SK-N-MC (cell line): ENCODE measurements around the gene KCNAB3.
"Not testable (repeated sequence)": the region's sequence is repeated elsewhere in the genome, so short reads cannot be mapped to it uniquely, and the experiment has no call there.

ENCODE experiments used
- DNase-seq: peaks from one replicate; pipeline ENCODE4 v3.0.0-alpha.2; 2011; ENCODE audit warnings: low read depth, low spot score
- H3K27ac ChIP-seq: fragments of 200-600 bp; sonication (generic); 2 replicates; pipeline ENCODE4 v1.5.1; 2016; ENCODE audit warnings: mixed run types
- H3K36me3 ChIP-seq: fragments of 200-600 bp; sonication (generic); 2 replicates; pipeline ENCODE4 v1.6.1; 2017; ENCODE audit warnings: antibody characterized with exemption, low read length, mixed read lengths; ENCODE audit not compliant: insufficient read depth
- H3K4me3 ChIP-seq: fragments of 200-600 bp; sonication (generic); 2 replicates; pipeline ENCODE4 v1.5.1; 2016
- H3K9ac ChIP-seq: fragments of 200-600 bp; sonication (generic); 2 replicates; pipeline ENCODE4 v1.8.0; 2017; ENCODE audit warnings: mixed run types, mixed read lengths; ENCODE audit not compliant: insufficient read length
- H3K9me3 ChIP-seq: fragments of 200-600 bp; sonication (generic); 2 replicates; pipeline ENCODE4 v1.6.1; 2017; ENCODE audit warnings: low read depth, mild to moderate bottlenecking, antibody characterized with exemption, low read length, moderate library complexity, mixed read lengths
- EZH2 ChIP-seq: fragments of 200-600 bp; sonication (generic); IDR thresholded peaks from one replicate; pipeline ENCODE4 v1.6.1; 2017; ENCODE audit warnings: antibody characterized with exemption
- FOXP2 ChIP-seq: optimal IDR thresholded peaks from 2 replicates; pipeline ENCODE3; 2011; ENCODE audit warnings: mild to moderate bottlenecking, moderate library complexity; ENCODE audit not compliant: insufficient read depth; ENCODE audit errors: extremely low read length, control extremely low read depth
- POLR2AphosphoS5 ChIP-seq: IDR thresholded peaks from 2 replicates; pipeline ENCODE4 v1.6.1; 2012; ENCODE audit warnings: mild to moderate bottlenecking, low read depth, low read length, borderline replicate concordance

The KCNAB3 gene

GRCh38 chr17:7961421-7961820 lies 31.8 kb upstream of the KCNAB3 start:
- TF ChIP-seq FOXP2 (no peak), EZH2 (no peak), POLR2AphosphoS5 (no peak)
- Histone ChIP-seq H3K9me3 (no peaks in the 10 kb centered on the region), H3K36me3 (no peaks in the 10 kb centered on the region), H3K27ac (no peak overlapping the region), H3K9ac (no peak overlapping the region), H3K4me3 (no peak overlapping the region)
- DNase-seq = no peak

- DNase-seq = no peak
- H3K9ac ChIP-seq = no peak overlapping the region
- H3K27ac ChIP-seq = no peak overlapping the region
- H3K9me3 ChIP-seq = no peaks in the 10 kb centered on the region
- H3K36me3 ChIP-seq = no peaks in the 10 kb centered on the region
- H3K4me3 ChIP-seq = no peak overlapping the region
- TF ChIP-seq EZH2 (no peak), FOXP2 (no peak), POLR2AphosphoS5 (no peak)
These were observed 30.0 kb upstream of the KCNAB3 start for GRCh38 chr17:7959503-7960253.

- no peaks in the 10 kb centered on the region for H3K9me3 ChIP-seq
- DNase-seq = no peak
These were observed 26.7 kb upstream of the KCNAB3 start for GRCh38 chr17:7956228-7956965.

GRCh38 chr17:7955414-7956227 lies 26.0 kb upstream of the KCNAB3 start:
- Histone ChIP-seq H3K9ac (no peak overlapping the region), H3K9me3 (no peaks in the 10 kb centered on the region), H3K4me3 (no peak overlapping the region), H3K27ac (no peak overlapping the region), H3K36me3 (peaks cover under 1% of the 10 kb centered on the region; the same call in 1 of the 2 replicates)
- DNase-seq = no peak
- TF ChIP-seq FOXP2 (no peak), POLR2AphosphoS5 (no peak), EZH2 (no peak)

More at GRCh38 chr17:7956228-7956965, 26.7 kb upstream of the KCNAB3 start:
- H3K36me3 ChIP-seq = no peaks in the 10 kb centered on the region
- no peak overlapping the region for H3K4me3 ChIP-seq
- no peak overlapping the region for H3K9ac ChIP-seq
- TF ChIP-seq FOXP2 (no peak), EZH2 (no peak), POLR2AphosphoS5 (no peak)
- H3K27ac ChIP-seq = no peak overlapping the region; the same call in 1 of the 2 replicates

- DNase-seq, H3K4me3 ChIP-seq, H3K9ac ChIP-seq: not testable (repeated sequence)
These were observed 23.6 kb upstream of the KCNAB3 start for GRCh38 chr17:7953266-7953665.

GRCh38 chr17:7951143-7951792 lies 21.6 kb upstream of the KCNAB3 start:
- no peak for DNase-seq
- H3K27ac ChIP-seq = no peak overlapping the region
- no peak overlapping the region for H3K9ac ChIP-seq
- H3K9me3 ChIP-seq = no peaks in the 10 kb centered on the region
- no peak overlapping the region for H3K4me3 ChIP-seq
- no peak for TF ChIP-seq POLR2AphosphoS5
- H3K36me3 ChIP-seq = peaks cover 39% of the 10 kb centered on the region

More at GRCh38 chr17:7953266-7953665, 23.6 kb upstream of the KCNAB3 start:
- H3K36me3 ChIP-seq = peaks cover 22% of the 10 kb centered on the region; the same call in 1 of the 2 replicates
- H3K9me3 ChIP-seq, H3K27ac ChIP-seq: not testable (repeated sequence)

GRCh38 chr17:7950578-7950977 lies 20.9 kb upstream of the KCNAB3 start:
- Histone ChIP-seq H3K9ac (no peak overlapping the region), H3K27ac (no peak overlapping the region), H3K36me3 (peaks cover 46% of the 10 kb centered on the region), H3K4me3 (no peak overlapping the region), H3K9me3 (no peaks in the 10 kb centered on the region)
- no peak for DNase-seq
- TF ChIP-seq POLR2AphosphoS5 (no peak), EZH2 (no peak), FOXP2 (no peak)

GRCh38 chr17:7947651-7948050 lies 18.0 kb upstream of the KCNAB3 start:
- Histone ChIP-seq H3K36me3 (peaks cover 70% of the 10 kb centered on the region), H3K4me3 (no peak overlapping the region), H3K9me3 (no peaks in the 10 kb centered on the region), H3K9ac (no peak overlapping the region), H3K27ac (no peak overlapping the region)
- no peak for DNase-seq
- no peak for TF ChIP-seq POLR2AphosphoS5
- TF ChIP-seq EZH2 = no peak
- TF ChIP-seq FOXP2 = no peak
